Nucleus accumbens (tissue), 56 donors: ENCODE measurements around the gene TTLL5.
"Not testable (repeated sequence)": the region's sequence is repeated elsewhere in the genome, so short reads cannot be mapped to it uniquely, and the experiment has no call there.

Source experiments
- DNase-seq, 56 donors: peaks; one replicate each; lab custom pipeline; 2025; lab: John Stamatoyannopoulos, UW

The TTLL5 gene

GRCh38 chr14:75823334-75823733 lies 162.3 kb downstream of the TTLL5 start:
- DNase-seq: no peak

- DNase-seq: no peak
These were observed 163.3 kb downstream of the TTLL5 start for GRCh38 chr14:75824318-75824717.

- DNase-seq: no peak
These were observed 164.1 kb downstream of the TTLL5 start for GRCh38 chr14:75825147-75825592.

- DNase-seq: no peak
These were observed 165.6 kb downstream of the TTLL5 start for GRCh38 chr14:75826599-75826998.

GRCh38 chr14:75827331-75827730 lies 166.3 kb downstream of the TTLL5 start:
- no peak for DNase-seq

GRCh38 chr14:75829316-75829715 lies 168.3 kb downstream of the TTLL5 start:
- no peak for DNase-seq

GRCh38 chr14:75831455-75831854 lies 170.4 kb downstream of the TTLL5 start:
- no peak for DNase-seq

GRCh38 chr14:75831952-75832351 lies 170.9 kb downstream of the TTLL5 start:
- DNase-seq: no peak

- DNase-seq: no peak
These were observed 171.7 kb downstream of the TTLL5 start for GRCh38 chr14:75832621-75833297.

GRCh38 chr14:75833326-75834020 lies 172.4 kb downstream of the TTLL5 start:
- DNase-seq: no peak

GRCh38 chr14:75835156-75835725 lies 174.2 kb downstream of the TTLL5 start:
- DNase-seq: no peak

GRCh38 chr14:75835737-75836136 lies 174.7 kb downstream of the TTLL5 start:
- no peak for DNase-seq

GRCh38 chr14:75837151-75837787 lies 176.2 kb downstream of the TTLL5 start:
- DNase-seq: no peak

- DNase-seq: no peak
These were observed 179.9 kb downstream of the TTLL5 start for GRCh38 chr14:75840911-75841310.

GRCh38 chr14:75842551-75842950 lies 181.5 kb downstream of the TTLL5 start:
- no peak for DNase-seq

GRCh38 chr14:75844486-75844885 lies 183.4 kb downstream of the TTLL5 start:
- no peak for DNase-seq

GRCh38 chr14:75845136-75845804 lies 184.2 kb downstream of the TTLL5 start:
- DNase-seq: no peak

GRCh38 chr14:75846694-75847093 lies 185.6 kb downstream of the TTLL5 start:
- not testable (repeated sequence) for DNase-seq

GRCh38 chr14:75847584-75847983 lies 186.5 kb downstream of the TTLL5 start:
- DNase-seq: no peak

- DNase-seq: no peak
These were observed 187.3 kb downstream of the TTLL5 start for GRCh38 chr14:75848167-75848913.
